Measurements from ENCODE around the gene OR5V1. TPM values are rescaled to one million over a fixed set of nuclear protein-coding genes. Genes with fewer than 3 reads are reported as not detected.
"Not testable (repeated sequence)": the region's sequence is repeated elsewhere in the genome, so short reads cannot be mapped to it uniquely, and the experiment has no call there.

OR5V1 gene
- total and polyA plus RNA-seq, 12 donors, result not detected

GRCh38 chr6:29332676-29333075 lies 36.0 kb downstream of the OR5V1 start:
- intact Hi-C loops (cut with DNase I), result no loop called here
- Histone ChIP-seq H3K4me3 (no peak overlapping the region), H3K27ac (no peak overlapping the region), H3K27me3 (no peaks in the 10 kb centered on the region), H3K4me1 (replicated peaks in 1 of 2) (no peaks in the 10 kb centered on the region), H3K9me3 (replicated peaks in 1 of 3) (no peaks in the 10 kb centered on the region), H3K36me3 (replicated peaks in 1 of 2) (no peaks in the 10 kb centered on the region)
- DNase-seq, result no peak
- TF ChIP-seq POLR2A (IDR thresholded peaks at IDR 0.05), result no peak

- DNase-seq, result no peak
- TF ChIP-seq POLR2A (IDR thresholded peaks at IDR 0.05) (no peak), CTCF (IDR thresholded peaks at IDR 0.05) (no peak)
- Histone ChIP-seq H3K27ac (no peak overlapping the region), H3K36me3 (replicated peaks in 1 of 2) (no peaks in the 10 kb centered on the region), H3K9me3 (replicated peaks in 1 of 3) (no peaks in the 10 kb centered on the region), H3K4me1 (replicated peaks in 1 of 2) (no peaks in the 10 kb centered on the region), H3K27me3 (no peaks in the 10 kb centered on the region), H3K4me3 (no peak overlapping the region)
- WGBS, 4 donors, result 43 to 70% (median 64%) methylated on average over 4 of the region's 4 CpGs
- intact Hi-C loops (cut with DNase I), result no loop called here
Measured at GRCh38 chr6:29325777-29326176, 42.9 kb downstream of the OR5V1 start.

- DNase-seq; H3K9me3 ChIP-seq (replicated peaks in 1 of 3); H3K27me3 ChIP-seq; H3K36me3 ChIP-seq (replicated peaks in 1 of 2); H3K4me1 ChIP-seq (replicated peaks in 1 of 2); H3K27ac ChIP-seq; intact Hi-C loops (cut with DNase I); H3K4me3 ChIP-seq: not testable (repeated sequence)
Measured at GRCh38 chr6:29323332-29323731, 45.3 kb downstream of the OR5V1 start.

- Histone ChIP-seq H3K9me3 (replicated peaks in 1 of 3) (no peaks in the 10 kb centered on the region), H3K27ac (no peak overlapping the region), H3K4me3 (no peak overlapping the region), H3K36me3 (replicated peaks in 1 of 2) (no peaks in the 10 kb centered on the region), H3K4me1 (replicated peaks in 1 of 2) (no peaks in the 10 kb centered on the region), H3K27me3 (no peaks in the 10 kb centered on the region)
- 67 to 79% (median 70%) methylated on average over 2 of the region's 2 CpGs for WGBS, 4 donors
- intact Hi-C loops (cut with DNase I), result no loop called here
- no peak for DNase-seq
- TF ChIP-seq CTCF (IDR thresholded peaks at IDR 0.05) (no peak), POLR2A (IDR thresholded peaks at IDR 0.05) (no peak)
Measured at GRCh38 chr6:29319931-29320330, 48.7 kb downstream of the OR5V1 start.

Other genes starting within 250 kb of the OR5V1 start
- gene OR2J2, start 198.0 kb downstream of the OR5V1 start, total RNA-seq, result not detected
- gene OR2J2, start 198.0 kb downstream of the OR5V1 start, polyA plus RNA-seq, result not detected
- gene OR14J1, start 67.2 kb downstream of the OR5V1 start, total RNA-seq, result not detected
- not detected for gene OR14J1, start 67.2 kb downstream of the OR5V1 start, polyA plus RNA-seq
- gene OR12D3, start 6.4 kb upstream of the OR5V1 start, total RNA-seq, result not detected
- not detected for gene OR12D3, start 6.4 kb upstream of the OR5V1 start, polyA plus RNA-seq
- not detected for gene OR12D2, start 26.8 kb upstream of the OR5V1 start, total RNA-seq
- gene OR12D2, start 26.8 kb upstream of the OR5V1 start, polyA plus RNA-seq, result not detected
- gene OR12D1, start 46.1 kb upstream of the OR5V1 start, total RNA-seq, result not detected
- not detected for gene OR12D1, start 46.1 kb upstream of the OR5V1 start, polyA plus RNA-seq
- gene OR10C1, start 70.4 kb upstream of the OR5V1 start, total RNA-seq, result not detected
- gene OR10C1, start 70.4 kb upstream of the OR5V1 start, polyA plus RNA-seq, result not detected
- gene OR11A1, start 88.2 kb upstream of the OR5V1 start, total RNA-seq, result not detected
- not detected for gene OR11A1, start 88.2 kb upstream of the OR5V1 start, polyA plus RNA-seq
- gene OR2H1, start 88.3 kb upstream of the OR5V1 start, total RNA-seq, result not detected
- gene OR2H1, start 88.3 kb upstream of the OR5V1 start, polyA plus RNA-seq, result not detected
- gene MAS1L, start 119.1 kb upstream of the OR5V1 start, total RNA-seq, result not detected
- not detected for gene MAS1L, start 119.1 kb upstream of the OR5V1 start, polyA plus RNA-seq
- 1 to 10 TPM in 1 of 9 donors, under 1 TPM in 3, not detected in 5; 0.17 to 1.2 (median 0.35) TPM for gene UBD, start 190.9 kb upstream of the OR5V1 start, total RNA-seq
- 1 to 10 TPM in 1 of 3 donors, under 1 TPM in 2; 0.77 to 2.3 (median 0.99) TPM for gene UBD, start 190.9 kb upstream of the OR5V1 start, polyA plus RNA-seq
- not detected for gene OR2H2, start 216.3 kb upstream of the OR5V1 start, total RNA-seq
- gene OR2H2, start 216.3 kb upstream of the OR5V1 start, polyA plus RNA-seq, result not detected